Measurements from ENCODE around the gene MICAL2. TPM values are rescaled to one million over a fixed set of nuclear protein-coding genes. Genes with fewer than 3 reads are reported as not detected.

The MICAL2 gene
- total and polyA plus RNA-seq, 2 donors (not counting 1 experiment from before 2014, with no cell fraction given) = 0.32 to 0.40 TPM

GRCh38 chr11:12073886-12074285, 36.5 kb upstream of the MICAL2 start:
- Histone ChIP-seq H3K9ac (ENCODE audit: low read length) (no peak overlapping the region), H3K27me3 (replicated peaks in 1 of 4; ENCODE audit: control extremely low read depth in 1 of 4, control insufficient read depth in 3 of 4, insufficient read depth in 4 of 4, low read length in 3 of 4) (no peaks in the 10 kb centered on the region), H3K79me2 (ENCODE audit: control insufficient read depth, insufficient read depth, low read length) (no peaks in the 10 kb centered on the region), H3K9me3 (ENCODE audit: control extremely low read depth in 1 of 3, control insufficient read depth in 2 of 3, insufficient read depth in 1 of 3, low read length in 2 of 3) (peaks cover 0 to 3% (median 0%) of the 10 kb centered on the region in 3 donors), H2AFZ (ENCODE audit: insufficient read depth, low read depth, low read length, poor library complexity, severe bottlenecking) (no peak overlapping the region), H3K27ac (ENCODE audit: low read length in 2 of 2) (no peak overlapping the region), H3K4me1 (ENCODE audit: control insufficient read depth in 2 of 2, insufficient read depth in 2 of 2, low read length in 2 of 2) (no peaks in the 10 kb centered on the region), H3K36me3 (replicated peaks in 1 of 2; ENCODE audit: control extremely low read depth in 1 of 2, control insufficient read depth in 1 of 2, extremely low read depth in 1 of 2, insufficient read depth in 2 of 2, low read length in 1 of 2) (no peaks in the 10 kb centered on the region), H3K4me3 (ENCODE audit: control extremely low read depth in 1 of 5, extremely low read depth in 1 of 5, insufficient read depth in 1 of 5, low read depth in 2 of 5, low read length in 4 of 5) (no peak overlapping the region), H3K4me2 (replicated peaks; ENCODE audit: low read depth, low read length, poor library complexity, severe bottlenecking) (no peak overlapping the region), H4K20me1 (ENCODE audit: control insufficient read depth, insufficient read depth, low read length, poor library complexity, severe bottlenecking) (no peaks in the 10 kb centered on the region)
- Mint-ChIP-seq H3K27ac (no peak overlapping the region), H3K4me3 (no peak overlapping the region), H3K4me1 (no peaks in the 10 kb centered on the region), H3K9me3 (ENCODE audit: insufficient read depth) (no peaks in the 10 kb centered on the region), H3K27me3 (peaks cover 24% of the 10 kb centered on the region)
- CTCF ChIA-PET = no interaction called here
- intact Hi-C loops (cut with micrococcal nuclease) = no loop called here
- 93% methylated on average over 4 of the region's 4 CpGs for WGBS (ENCODE audit: insufficient coverage)
- no peak for DNase-seq
- POLR2A ChIA-PET = no interaction called here
- TF ChIP-seq EZH2 (IDR thresholded peaks at IDR 0.05; ENCODE audit: borderline replicate concordance, insufficient read depth, low read depth, low read length, poor library complexity, severe bottlenecking) = no peak
- TF ChIP-seq CTCF (IDR thresholded peaks at IDR 0.05) = no peak
- ATAC-seq (ENCODE audit: low read depth) = no peak

GRCh38 chr11:12074529-12075195, 35.7 kb upstream of the MICAL2 start:
- Histone ChIP-seq H3K27ac (ENCODE audit: low read length in 2 of 2) (no peak overlapping the region), H2AFZ (ENCODE audit: insufficient read depth, low read depth, low read length, poor library complexity, severe bottlenecking) (no peak overlapping the region), H3K4me1 (ENCODE audit: control insufficient read depth in 2 of 2, insufficient read depth in 2 of 2, low read length in 2 of 2) (no peaks in the 10 kb centered on the region), H3K4me2 (replicated peaks; ENCODE audit: low read depth, low read length, poor library complexity, severe bottlenecking) (no peak overlapping the region), H3K4me3 (ENCODE audit: control extremely low read depth in 1 of 5, extremely low read depth in 1 of 5, insufficient read depth in 1 of 5, low read depth in 2 of 5, low read length in 4 of 5) (no peak overlapping the region), H3K79me2 (ENCODE audit: control insufficient read depth, insufficient read depth, low read length) (no peaks in the 10 kb centered on the region), H3K9me3 (ENCODE audit: control extremely low read depth in 1 of 3, control insufficient read depth in 2 of 3, insufficient read depth in 1 of 3, low read length in 2 of 3) (peaks cover 0 to 3% (median 0%) of the 10 kb centered on the region in 3 donors), H3K27me3 (replicated peaks in 1 of 4; ENCODE audit: control extremely low read depth in 1 of 4, control insufficient read depth in 3 of 4, insufficient read depth in 4 of 4, low read length in 3 of 4) (no peaks in the 10 kb centered on the region), H3K9ac (ENCODE audit: low read length) (no peak overlapping the region), H4K20me1 (ENCODE audit: control insufficient read depth, insufficient read depth, low read length, poor library complexity, severe bottlenecking) (no peaks in the 10 kb centered on the region), H3K36me3 (replicated peaks in 1 of 2; ENCODE audit: control extremely low read depth in 1 of 2, control insufficient read depth in 1 of 2, extremely low read depth in 1 of 2, insufficient read depth in 2 of 2, low read length in 1 of 2) (no peaks in the 10 kb centered on the region)
- Mint-ChIP-seq H3K4me3 (no peak overlapping the region), H3K27ac (no peak overlapping the region), H3K27me3 (peaks cover 22% of the 10 kb centered on the region), H3K9me3 (ENCODE audit: insufficient read depth) (no peaks in the 10 kb centered on the region), H3K4me1 (no peaks in the 10 kb centered on the region)
- ChIA-PET POLR2A (no interaction called here), CTCF (no interaction called here)
- DNase-seq = no peak
- WGBS (ENCODE audit: insufficient coverage) = 91% methylated on average over 6 of the region's 6 CpGs
- ATAC-seq (ENCODE audit: low read depth) = no peak
- intact Hi-C loops (cut with micrococcal nuclease) = no loop called here
- TF ChIP-seq EZH2 (IDR thresholded peaks at IDR 0.05; ENCODE audit: borderline replicate concordance, insufficient read depth, low read depth, low read length, poor library complexity, severe bottlenecking) = no peak
- no peak for TF ChIP-seq CTCF (IDR thresholded peaks at IDR 0.05)

Data from B cell (primary cell).